Cardiac muscle cell (in vitro differentiated cells and primary cell): ENCODE results near the gene EMILIN2. TPM values are rescaled to one million over a fixed set of nuclear protein-coding genes. Genes with fewer than 3 reads are reported as not detected.
A peak's percentile ranks its signal among the peaks of the same experiment; 100 is the strongest.

Source experiments
- DNase-seq, 2 donors: peaks; one replicate each; pipeline versions ENCODE4 v3.0.0 to v3.0.0-alpha.2; 2010 to 2017; ENCODE audit warnings: low read depth in 1 of 2, low spot score in 1 of 2
- H3K27ac ChIP-seq: fragments of 200-600 bp; sonication (generic); 2 replicates; pipeline ENCODE4 v1.5.1; 2016
- H3K27me3 ChIP-seq: fragments of 200-600 bp; sonication (generic); 2 replicates; pipeline ENCODE4 v1.6.0; 2016; ENCODE audit warnings: control low read depth
- H3K36me3 ChIP-seq: fragments of 200-600 bp; sonication (generic); 2 replicates; pipeline ENCODE4 v1.5.1; 2016; ENCODE audit warnings: control low read depth
- H3K4me1 ChIP-seq: fragments of 200-600 bp; sonication (generic); 2 replicates; pipeline ENCODE4 v1.8.1; 2017; ENCODE audit warnings: low read depth, mild to moderate bottlenecking, mixed run types
- H3K4me3 ChIP-seq: fragments of 200-600 bp; sonication (generic); 2 replicates; pipeline ENCODE4 v1.5.1; 2016; ENCODE audit warnings: mild to moderate bottlenecking
- H3K9me3 ChIP-seq: fragments of 200-600 bp; sonication (generic); 2 replicates; pipeline ENCODE4 v1.5.1; 2017; ENCODE audit warnings: low read depth, mild to moderate bottlenecking, control low read depth
- CTCF ChIP-seq: IDR thresholded peaks from 2 replicates; pipeline ENCODE4 v1.5.1; 2012; ENCODE audit warnings: low read depth, mild to moderate bottlenecking, low read length
- polyA plus RNA-seq: library from polyadenylated mRNA; unstranded; fragments of >200 nt; fragmentation: Nextera tagmentation; extraction: Ambion mirVana; gene quantifications from 2 replicates; pipeline ENCODE4 v1.2.1, GENCODE V29; 2016
- total RNA-seq: library from RNA; depleted of rRNA; stranded (reverse); fragments of >200 nt; gene quantifications from 2 replicates; pipeline ENCODE4 v1.2.3, GENCODE V29; 2016

The EMILIN2 gene
- total and polyA plus RNA-seq, 2 experiments from 2014 or later, result 96.8 to 134 TPM

- Histone ChIP-seq H3K27ac (no peak overlapping the region), H3K27me3 (no peaks in the 10 kb centered on the region), H3K9me3 (no peaks in the 10 kb centered on the region), H3K4me3 (no peak overlapping the region), H3K36me3 (peaks cover 33% of the 10 kb centered on the region), H3K4me1 (peaks cover under 1% of the 10 kb centered on the region)
- TF ChIP-seq CTCF, result no peak
- no peak for DNase-seq
These were observed 107.3 kb downstream of the EMILIN2 start for GRCh38 chr18:2953935-2954653.

DNA sequence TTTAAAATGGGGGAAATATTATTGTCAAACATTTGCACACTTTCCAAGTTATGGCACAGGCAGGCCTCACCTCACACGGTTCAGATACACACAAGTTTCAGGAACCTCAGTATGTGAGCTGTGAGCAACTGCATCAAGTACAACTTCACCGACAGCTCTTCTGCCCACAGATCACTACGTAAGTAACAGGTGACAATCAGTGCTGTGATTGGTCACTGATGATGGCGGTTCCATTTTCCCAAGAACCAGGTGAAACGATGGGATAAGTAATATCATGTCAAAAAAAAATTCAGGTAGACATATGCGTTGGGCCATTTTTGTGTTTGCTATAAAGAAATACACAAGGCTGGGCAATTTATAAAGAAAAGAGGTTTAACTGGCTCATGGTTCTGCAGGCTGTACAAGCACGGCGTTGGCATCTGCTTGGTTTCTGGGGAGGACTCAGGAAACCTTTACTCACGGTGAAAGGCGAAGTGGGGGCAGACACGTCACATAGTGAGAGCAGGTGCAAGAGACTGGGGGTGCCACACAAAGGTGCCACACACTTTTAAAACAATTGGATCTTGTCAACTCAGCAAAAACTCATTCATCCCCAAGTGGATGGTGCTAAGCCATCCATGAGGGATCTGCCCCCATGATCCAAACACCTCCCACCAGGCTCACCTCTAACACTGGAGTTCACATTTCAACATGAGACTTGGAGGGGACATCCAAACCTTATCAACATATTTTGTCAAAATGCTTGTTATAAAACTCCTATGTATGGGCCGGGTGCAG lies 108.3 kb downstream of the EMILIN2 start:
- H3K36me3 ChIP-seq, result peaks cover 28% of the 10 kb centered on the region

DNA sequence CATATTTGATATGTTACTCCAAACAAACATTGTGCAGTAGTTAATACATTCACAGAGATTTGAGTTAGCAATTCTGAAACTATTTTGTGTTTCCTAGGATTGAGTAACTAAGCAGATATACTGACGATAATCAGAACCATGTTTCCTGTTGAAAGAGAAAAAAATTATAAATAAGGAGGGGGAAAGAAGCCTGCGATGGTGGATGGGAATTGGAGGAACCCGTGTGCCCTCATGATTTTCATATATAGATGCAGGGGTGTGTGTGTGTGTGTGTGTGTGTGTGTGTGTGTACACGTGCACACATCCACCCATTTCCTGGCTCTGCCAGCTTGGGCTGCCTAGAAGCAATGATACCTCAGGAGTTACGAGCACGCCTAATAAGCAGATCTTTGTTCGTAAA lies 109.2 kb downstream of the EMILIN2 start:
- peaks cover 21% of the 10 kb centered on the region for H3K36me3 ChIP-seq
- TF ChIP-seq CTCF, result no peak
- no peaks in the 10 kb centered on the region for H3K9me3 ChIP-seq
- no peak overlapping the region for H3K27ac ChIP-seq
- no peaks in the 10 kb centered on the region for H3K27me3 ChIP-seq
- DNase-seq, result peak in 1 of 2 donors; percentile 56
- no peak overlapping the region for H3K4me3 ChIP-seq
- peaks cover 5% of the 10 kb centered on the region for H3K4me1 ChIP-seq

More for the DNA sequence above, 108.3 kb downstream of the EMILIN2 start:
- no peak for TF ChIP-seq CTCF
- no peaks in the 10 kb centered on the region for H3K9me3 ChIP-seq
- no peak overlapping the region for H3K27ac ChIP-seq
- no peaks in the 10 kb centered on the region for H3K27me3 ChIP-seq
- peaks cover 5% of the 10 kb centered on the region for H3K4me1 ChIP-seq
- H3K4me3 ChIP-seq, result no peak overlapping the region
- DNase-seq, result no peak

DNA sequence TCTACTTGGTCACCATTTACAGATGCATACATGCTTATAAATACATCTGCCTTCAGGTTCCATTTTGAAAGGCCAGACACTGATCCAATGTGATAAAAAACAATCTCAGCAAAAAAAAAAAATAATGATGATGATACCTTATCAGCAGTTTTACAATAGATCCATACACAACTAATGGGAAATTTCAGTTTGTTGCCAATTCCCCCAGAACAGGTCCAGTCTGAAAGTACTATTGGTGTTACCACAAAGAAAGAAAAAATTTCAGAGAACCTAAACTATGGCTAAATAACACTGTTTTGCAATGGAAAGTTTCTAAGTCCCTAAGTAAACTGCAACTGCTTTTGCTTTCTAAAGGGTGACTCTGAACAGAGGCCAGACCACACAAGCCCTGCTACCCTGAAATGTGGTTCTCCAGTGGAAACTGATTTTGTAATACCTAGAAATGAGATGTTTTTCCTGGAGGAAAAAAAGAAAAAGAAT lies 112.1 kb downstream of the EMILIN2 start:
- no peak for TF ChIP-seq CTCF
- Histone ChIP-seq H3K27ac (peak overlapping the region; percentile 43), H3K27me3 (no peaks in the 10 kb centered on the region), H3K4me3 (no peak overlapping the region), H3K4me1 (peaks cover 12% of the 10 kb centered on the region), H3K9me3 (no peaks in the 10 kb centered on the region), H3K36me3 (peaks cover 6% of the 10 kb centered on the region)
- DNase-seq, result peak in 1 of 2 donors; percentile 89

DNA sequence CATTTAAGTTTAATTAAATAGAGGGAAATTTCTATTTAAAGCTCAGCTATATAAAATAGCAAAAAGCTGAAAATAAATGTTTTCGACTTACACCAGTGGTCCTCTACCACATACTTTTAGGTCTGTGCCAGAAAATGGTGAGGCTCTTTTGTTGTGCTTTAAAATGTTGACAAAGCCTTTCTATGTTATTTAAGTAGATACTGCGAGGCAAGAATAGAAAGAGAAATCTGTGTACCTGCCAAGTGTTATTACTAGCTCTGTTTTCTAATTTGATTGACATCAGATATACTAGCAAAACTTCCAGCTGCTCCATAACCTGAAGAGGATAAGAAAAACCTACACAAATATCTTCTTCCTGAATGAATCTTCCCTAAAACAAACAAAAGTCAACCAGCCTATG lies 112.5 kb downstream of the EMILIN2 start:
- Histone ChIP-seq H3K36me3 (peaks cover 6% of the 10 kb centered on the region), H3K27ac (peak overlapping the region; percentile 43), H3K4me1 (peaks cover 12% of the 10 kb centered on the region), H3K9me3 (no peaks in the 10 kb centered on the region), H3K4me3 (no peak overlapping the region), H3K27me3 (no peaks in the 10 kb centered on the region)
- no peak for TF ChIP-seq CTCF
- no peak for DNase-seq
